Gastroesophageal sphincter (tissue), 4 donors: ENCODE results near the gene JAG2. TPM values are rescaled to one million over a fixed set of nuclear protein-coding genes. Genes with fewer than 3 reads are reported as not detected.
"Not testable (repeated sequence)": the region's sequence is repeated elsewhere in the genome, so short reads cannot be mapped to it uniquely, and the experiment has no call there.

Experiments used
- ATAC-seq: fragments of 150-250 bp; one replicate; pipeline ENCODE4 v1.9.1; 2016; ENCODE audit warnings: mild to moderate bottlenecking, moderate library complexity
- H3K27ac ChIP-seq, 4 donors: fragments of 200-600 bp; sonication (generic) in 3 of 4; 1 replicate in 3 of 4; 2 replicates in 1 of 4; pipeline ENCODE4 v1.5.1; 2016 to 2019
- H3K27me3 ChIP-seq: fragments of 200-600 bp; sonication (generic); one replicate; pipeline ENCODE4 v1.5.1; 2019
- H3K36me3 ChIP-seq, 2 donors: fragments of 200-600 bp; sonication (generic); one replicate each; pipeline ENCODE4 v1.5.1; 2019; ENCODE audit warnings: control low read depth in 1 of 2
- H3K4me1 ChIP-seq, 3 donors: fragments of 200-600 bp; sonication (generic); 1 replicate in 2 of 3; 2 replicates in 1 of 3; pipeline ENCODE4 v1.5.1; 2016 to 2019; ENCODE audit warnings: control low read depth in 2 of 3
- H3K4me3 ChIP-seq, 2 donors: fragments of 200-600 bp; sonication (generic); one replicate each; pipeline ENCODE4 v1.5.1; 2019; ENCODE audit warnings: mild to moderate bottlenecking in 1 of 2, moderate library complexity in 1 of 2
- H3K9me3 ChIP-seq, 3 donors: fragments of 200-600 bp; sonication (generic); one replicate each; pipeline ENCODE4 v1.5.1; 2017 to 2019; ENCODE audit warnings: control low read depth in 2 of 3
- EP300 ChIP-seq: sonication (generic); formaldehyde crosslinking; IDR thresholded peaks from one replicate; pipeline ENCODE4 v1.6.1; 2017; ENCODE audit warnings: antibody characterized with exemption, mild to moderate bottlenecking
- POLR2A ChIP-seq, 2 donors: fragments of 450-650 bp; IDR thresholded peaks; one replicate each; pipeline ENCODE4 v1.6.1; 2017; ENCODE audit warnings: antibody characterized with exemption in 2 of 2, mild to moderate bottlenecking in 2 of 2, moderate library complexity in 1 of 2
- POLR2AphosphoS5 ChIP-seq: sonication (generic); formaldehyde crosslinking; IDR thresholded peaks from one replicate; pipeline ENCODE4 v1.6.1; 2017; ENCODE audit warnings: antibody characterized with exemption
- WGBS, 2 donors: methylation state at CpG; one replicate each; pipeline ENCODE4 v1.1.5; 2018; ENCODE audit warnings: low coverage in 1 of 2; 5-methylcytosine and 5-hydroxymethylcytosine counted together
- total RNA-seq, 4 donors: library from RNA; depleted of rRNA; stranded (reverse); fragments of >200 nt; gene quantifications; one replicate each; pipeline ENCODE4 v1.1.0, GENCODE V29; 2016
- TF ChIP-seq, protein P1 (sequence below), 4 experiments: fragments of 200-600 bp in 2 of 4; fragments of 450-650 bp in 2 of 4; sonication (generic) in 1 of 4; IDR thresholded peaks; one replicate each; pipeline ENCODE4 v1.5.1; 2017 to 2019; ENCODE audit warnings: antibody characterized with exemption in 4 of 4, mild to moderate bottlenecking in 2 of 4, moderate library complexity in 2 of 4

Gene JAG2
- total RNA-seq, 4 donors from 2014 or later: 3.7 to 18.8 (median 14.5) TPM

DNA sequence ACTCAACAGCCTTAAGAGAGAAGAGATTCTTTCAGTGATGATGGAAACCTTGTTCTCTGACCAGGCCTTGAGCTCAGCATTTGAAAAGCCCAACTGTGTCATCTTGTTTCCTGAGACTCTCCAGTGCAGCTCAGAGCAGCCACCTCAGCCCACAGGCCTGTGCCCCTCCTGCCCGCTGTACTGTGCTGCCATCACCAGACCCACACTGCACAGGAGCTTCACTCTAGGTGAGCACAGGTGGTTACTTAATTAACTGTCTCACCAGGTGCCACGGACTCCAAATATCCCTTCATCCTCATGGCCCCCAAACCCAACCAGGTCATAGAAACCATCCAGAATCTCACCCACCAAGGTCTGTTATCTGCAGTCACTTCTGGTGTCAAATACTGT, 51.3 kb downstream of the JAG2 start:
- ATAC-seq: no peak
- no peak overlapping the region for H3K27ac ChIP-seq
- H3K4me1 ChIP-seq: no peaks in the 10 kb centered on the region
- WGBS, 2 donors: 71 to 100% methylated on average over 1 of the region's 2 CpGs
- no peaks in the 10 kb centered on the region for H3K36me3 ChIP-seq
- peaks cover 0 to 29% (median under 1%) of the 10 kb centered on the region in 3 donors for H3K9me3 ChIP-seq
- no peak overlapping the region for H3K4me3 ChIP-seq
- TF ChIP-seq POLR2AphosphoS5 (no peak), EP300 (no peak), POLR2A (IDR thresholded peaks at IDR 0.05) (no peak)
- TF ChIP-seq, protein P1, sequence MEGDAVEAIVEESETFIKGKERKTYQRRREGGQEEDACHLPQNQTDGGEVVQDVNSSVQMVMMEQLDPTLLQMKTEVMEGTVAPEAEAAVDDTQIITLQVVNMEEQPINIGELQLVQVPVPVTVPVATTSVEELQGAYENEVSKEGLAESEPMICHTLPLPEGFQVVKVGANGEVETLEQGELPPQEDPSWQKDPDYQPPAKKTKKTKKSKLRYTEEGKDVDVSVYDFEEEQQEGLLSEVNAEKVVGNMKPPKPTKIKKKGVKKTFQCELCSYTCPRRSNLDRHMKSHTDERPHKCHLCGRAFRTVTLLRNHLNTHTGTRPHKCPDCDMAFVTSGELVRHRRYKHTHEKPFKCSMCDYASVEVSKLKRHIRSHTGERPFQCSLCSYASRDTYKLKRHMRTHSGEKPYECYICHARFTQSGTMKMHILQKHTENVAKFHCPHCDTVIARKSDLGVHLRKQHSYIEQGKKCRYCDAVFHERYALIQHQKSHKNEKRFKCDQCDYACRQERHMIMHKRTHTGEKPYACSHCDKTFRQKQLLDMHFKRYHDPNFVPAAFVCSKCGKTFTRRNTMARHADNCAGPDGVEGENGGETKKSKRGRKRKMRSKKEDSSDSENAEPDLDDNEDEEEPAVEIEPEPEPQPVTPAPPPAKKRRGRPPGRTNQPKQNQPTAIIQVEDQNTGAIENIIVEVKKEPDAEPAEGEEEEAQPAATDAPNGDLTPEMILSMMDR (IDR thresholded peaks at IDR 0.05): no peak
- H3K27me3 ChIP-seq: peaks cover 7% of the 10 kb centered on the region

DNA sequence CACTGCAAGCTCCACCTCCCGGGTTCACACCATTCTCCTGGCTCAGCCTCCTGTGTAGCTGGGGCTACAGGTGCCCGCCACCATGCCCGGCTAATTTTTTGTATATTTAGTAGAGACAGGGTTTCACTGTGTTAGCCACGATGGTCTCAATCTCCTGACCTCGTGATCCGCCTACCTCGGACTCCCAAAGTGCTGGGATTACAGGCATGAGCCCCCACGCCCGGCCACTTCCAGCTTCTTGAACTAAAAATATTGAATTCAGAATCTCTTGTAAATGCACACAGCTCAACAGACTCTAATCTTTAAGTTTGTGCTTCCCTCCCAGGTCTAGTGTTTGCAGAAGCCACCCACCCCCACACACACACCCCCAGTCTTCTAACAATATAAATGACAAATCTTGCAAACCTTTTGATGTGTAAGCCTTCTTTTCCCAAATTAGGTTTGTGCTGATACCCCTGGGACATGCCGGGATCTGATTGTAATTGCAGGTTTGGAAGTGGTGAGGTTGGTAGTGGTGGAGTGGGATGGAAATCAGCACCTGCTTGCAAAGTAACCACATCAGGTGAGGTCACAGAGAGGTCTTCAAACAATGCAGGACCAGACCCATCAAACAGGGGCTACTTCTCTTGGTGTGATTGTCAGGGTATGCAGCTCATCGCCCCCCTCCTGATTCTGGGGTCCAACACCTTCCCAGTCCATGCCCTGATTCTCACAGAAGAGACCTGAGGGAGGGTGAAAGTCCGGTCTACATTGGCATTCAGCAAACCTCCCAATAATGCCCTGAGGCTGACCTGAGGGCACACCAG, 51.9 kb downstream of the JAG2 start:
- ATAC-seq: no peak
- H3K27ac ChIP-seq: no peak overlapping the region
- no peaks in the 10 kb centered on the region for H3K36me3 ChIP-seq
- peaks cover 4% of the 10 kb centered on the region for H3K27me3 ChIP-seq
- TF ChIP-seq POLR2A (IDR thresholded peaks at IDR 0.05): no peak
- no peak for TF ChIP-seq POLR2AphosphoS5
- TF ChIP-seq, protein P1 (IDR thresholded peaks at IDR 0.05): no peak
- TF ChIP-seq EP300: no peak
- H3K4me1 ChIP-seq: no peaks in the 10 kb centered on the region
- no peak overlapping the region for H3K4me3 ChIP-seq
- 93 to 94% methylated on average over 7 to 10 of the region's 12 CpGs for WGBS, 2 donors
- peaks cover 0 to 23% (median 0%) of the 10 kb centered on the region in 3 donors for H3K9me3 ChIP-seq

DNA sequence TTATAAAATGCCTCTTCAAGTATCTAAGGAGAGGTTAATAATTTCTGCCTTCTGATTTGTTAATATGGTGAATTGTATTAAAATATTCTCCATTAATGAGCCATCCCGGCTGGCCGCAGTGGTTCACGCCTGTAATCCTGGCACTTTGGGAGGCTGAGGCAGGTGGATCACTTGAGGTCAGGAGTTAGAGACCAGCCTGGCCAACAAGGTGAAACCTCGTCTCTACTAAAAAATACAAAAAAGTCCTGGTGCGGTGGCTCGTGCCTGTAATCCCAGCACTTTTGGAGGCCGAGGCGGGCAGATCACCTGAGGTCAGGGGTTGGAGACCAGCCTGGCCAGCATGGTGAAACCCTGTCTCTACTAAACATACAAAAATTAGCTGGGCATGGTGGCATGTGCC, 59.3 kb downstream of the JAG2 start:
- not testable (repeated sequence) for H3K9me3 ChIP-seq, H3K4me1 ChIP-seq, H3K27ac ChIP-seq, H3K4me3 ChIP-seq, H3K36me3 ChIP-seq, ATAC-seq
- H3K27me3 ChIP-seq: peaks cover 40% of the 10 kb centered on the region
- WGBS, 2 donors: 58 to 60% methylated on average over 2 to 3 of the region's 8 CpGs

DNA sequence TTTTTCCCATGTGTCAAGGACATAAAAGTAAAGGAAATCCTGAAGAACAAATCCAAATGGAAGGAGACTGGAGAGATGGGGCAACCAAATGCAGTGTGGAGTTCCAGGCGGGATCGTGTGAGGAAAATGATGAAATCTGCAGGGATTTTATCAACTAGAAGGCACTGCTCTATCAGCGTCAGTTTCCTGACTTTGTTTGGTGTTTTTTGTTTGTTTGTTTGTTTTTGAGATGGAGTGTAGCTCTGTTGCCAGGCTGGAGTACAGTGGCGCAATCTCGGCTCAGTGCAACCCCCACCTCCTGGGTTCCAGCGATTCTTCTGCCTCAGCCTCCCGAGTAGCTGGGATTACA, 60.1 kb downstream of the JAG2 start:
- H3K4me1 ChIP-seq: no peaks in the 10 kb centered on the region
- H3K27me3 ChIP-seq: peaks cover 45% of the 10 kb centered on the region
- ATAC-seq: no peak
- no peak overlapping the region for H3K27ac ChIP-seq
- no peaks in the 10 kb centered on the region for H3K36me3 ChIP-seq
- H3K9me3 ChIP-seq: no peaks in the 10 kb centered on the region
- TF ChIP-seq, protein P1 (IDR thresholded peaks at IDR 0.05): no peak
- TF ChIP-seq POLR2A (IDR thresholded peaks at IDR 0.05): no peak
- no peak overlapping the region for H3K4me3 ChIP-seq
- WGBS, 2 donors: 69 to 78% methylated on average over 7 of the region's 7 CpGs

DNA sequence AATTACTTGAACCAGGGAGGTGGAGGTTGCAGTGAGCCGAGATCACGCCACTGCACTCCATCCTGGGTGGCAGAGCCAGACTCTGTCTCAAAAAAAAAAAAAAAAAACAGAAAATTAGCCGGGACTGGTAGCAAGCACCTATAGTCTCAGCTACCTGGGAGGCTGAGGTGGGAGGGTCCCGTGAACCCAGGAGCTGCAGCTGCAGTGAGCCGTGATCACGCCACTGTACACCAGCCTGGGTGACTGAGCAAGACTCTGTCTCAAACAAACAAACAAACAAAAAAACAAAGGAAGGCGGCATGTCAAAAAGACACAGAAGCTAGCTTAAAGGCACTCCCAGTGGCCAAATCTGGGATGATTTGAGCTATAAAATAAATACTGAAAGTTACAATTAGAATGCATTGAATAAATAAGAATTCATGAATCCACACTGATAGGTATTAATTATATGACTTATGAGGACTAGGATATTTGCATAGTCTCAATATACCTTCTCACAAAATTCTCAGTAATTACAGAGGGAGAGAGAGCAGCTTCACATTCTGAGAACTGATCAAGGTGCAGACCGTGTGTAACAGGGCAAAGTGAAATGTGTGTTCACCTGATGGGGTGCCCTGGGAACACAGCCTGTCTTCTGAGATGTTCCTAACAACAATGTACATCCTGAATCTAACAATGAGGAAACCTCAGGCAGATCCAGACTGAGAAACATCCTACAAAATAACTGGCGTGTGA, 60.6 kb downstream of the JAG2 start:
- Histone ChIP-seq H3K27me3 (peaks cover 51% of the 10 kb centered on the region), H3K36me3 (no peaks in the 10 kb centered on the region), H3K4me1 (no peaks in the 10 kb centered on the region), H3K9me3 (no peaks in the 10 kb centered on the region), H3K27ac (no peak overlapping the region), H3K4me3 (no peak overlapping the region)
- TF ChIP-seq, protein P1 (IDR thresholded peaks at IDR 0.05): no peak
- TF ChIP-seq EP300 (no peak), POLR2AphosphoS5 (no peak), POLR2A (IDR thresholded peaks at IDR 0.05) (no peak)
- ATAC-seq: no peak
- WGBS, 2 donors: 70 to 71% methylated on average over 9 of the region's 9 CpGs
